WTC11 (cell line): ENCODE results near the gene CD59. TPM values are rescaled to one million over a fixed set of nuclear protein-coding genes. Genes with fewer than 3 reads are reported as not detected.

Experiments used
- ATAC-seq: fragments of 200-7000 bp; cut with Tn5 transposase; 2 replicates; pipeline ENCODE4 v1.10.0; 2021; ENCODE audit warnings: mild to moderate bottlenecking, moderate library complexity
- CTCF ChIA-PET: fragments of 300-600 bp; sonication (Branson Sonifier 250); formaldehyde crosslinking; loops from one replicate; lab custom pipeline; 2021; ENCODE audit warnings: antibody characterized with exemption; lab: Charles Lee
- POLR2A ChIA-PET: fragments of 350-600 bp; sonication (Branson Sonifier 250); formaldehyde crosslinking; loops from one replicate; lab custom pipeline; 2021; ENCODE audit warnings: antibody characterized with exemption; lab: Charles Lee
- DNase-seq: peaks from one replicate; pipeline ENCODE4 v3.0.0; 2021; ENCODE audit warnings: low spot score
- H3K27ac Mint-ChIP-seq: 2 replicates; pipeline ENCODE4 v1.8.0; 2021; ENCODE audit warnings: mixed read lengths
- H3K27me3 Mint-ChIP-seq: 2 replicates; pipeline ENCODE4 v1.8.0; 2021; ENCODE audit warnings: low read depth, mild to moderate bottlenecking, moderate library complexity, mixed read lengths
- H3K36me3 Mint-ChIP-seq: 2 replicates; pipeline ENCODE4 v1.8.0; 2021; ENCODE audit warnings: mixed read lengths
- H3K4me1 Mint-ChIP-seq: 2 replicates; pipeline ENCODE4 v1.8.0; 2022; ENCODE audit warnings: mixed read lengths
- H3K4me3 Mint-ChIP-seq: 2 replicates; pipeline ENCODE4 v1.8.0; 2021; ENCODE audit warnings: mild to moderate bottlenecking, moderate library complexity, mixed read lengths
- H3K9me3 Mint-ChIP-seq: 2 replicates; pipeline ENCODE4 v1.8.0; 2021; ENCODE audit warnings: mixed read lengths
- ATF3 ChIP-seq: sonication (generic); formaldehyde crosslinking; conservative IDR thresholded peaks from 2 replicates; pipeline ENCODE4 v1.8.1; 2022; ENCODE audit warnings: mild to moderate bottlenecking, missing genetic modification reagents
- E2F4 ChIP-seq: sonication (generic); formaldehyde crosslinking; IDR thresholded peaks from 2 replicates; pipeline ENCODE4 v1.8.1; 2022; ENCODE audit warnings: low read depth, mild to moderate bottlenecking, moderate library complexity, missing genetic modification reagents, borderline replicate concordance
- E2F5 ChIP-seq: sonication (generic); formaldehyde crosslinking; IDR thresholded peaks from 2 replicates; pipeline ENCODE4 v1.8.1; 2022; ENCODE audit warnings: mild to moderate bottlenecking, moderate library complexity, missing genetic modification reagents
- ESRRA ChIP-seq: sonication (generic); formaldehyde crosslinking; IDR thresholded peaks from 2 replicates; pipeline ENCODE4 v1.8.1; 2022; ENCODE audit warnings: mild to moderate bottlenecking, missing genetic modification reagents, borderline replicate concordance
- ETV6 ChIP-seq: sonication (generic); formaldehyde crosslinking; IDR thresholded peaks from 2 replicates; pipeline ENCODE4 v1.8.1; 2022; ENCODE audit warnings: mild to moderate bottlenecking, missing genetic modification reagents
- IRF2 ChIP-seq: sonication (generic); formaldehyde crosslinking; IDR thresholded peaks from 2 replicates; pipeline ENCODE4 v1.8.0; 2022; ENCODE audit warnings: low read depth, missing genetic modification reagents, borderline replicate concordance
- JUN ChIP-seq: sonication (generic); formaldehyde crosslinking; IDR thresholded peaks from 2 replicates; pipeline ENCODE4 v1.8.0; 2023; ENCODE audit warnings: mild to moderate bottlenecking, missing genetic modification reagents
- MYBL2 ChIP-seq: sonication (generic); formaldehyde crosslinking; IDR thresholded peaks from 2 replicates; pipeline ENCODE4 v1.8.1; 2023; ENCODE audit warnings: mild to moderate bottlenecking, moderate library complexity, missing genetic modification reagents
- NR1H2 ChIP-seq: sonication (generic); formaldehyde crosslinking; IDR thresholded peaks from 2 replicates; pipeline ENCODE4 v1.9.0; 2021; ENCODE audit warnings: mild to moderate bottlenecking, moderate library complexity, missing genetic modification reagents
- NR3C1 ChIP-seq: sonication (generic); formaldehyde crosslinking; conservative IDR thresholded peaks from 2 replicates; pipeline ENCODE4 v1.8.1; 2023; ENCODE audit warnings: low read depth, mild to moderate bottlenecking, missing genetic modification reagents
- PRRX2 ChIP-seq: fragments of 250-450 bp; sonication (Bioruptor Pico); IDR thresholded peaks from 2 replicates; pipeline ENCODE4 v1.8.0; 2021; ENCODE audit warnings: mild to moderate bottlenecking
- SOX15 ChIP-seq: fragments of 250-450 bp; sonication (Bioruptor Pico); IDR thresholded peaks from 2 replicates; pipeline ENCODE4 v1.9.0; 2021; ENCODE audit warnings: mild to moderate bottlenecking
- SP1 ChIP-seq: sonication (generic); formaldehyde crosslinking; conservative IDR thresholded peaks from 2 replicates; pipeline ENCODE4 v1.8.1; 2022; ENCODE audit warnings: missing genetic modification reagents
- STAT6 ChIP-seq: sonication (generic); formaldehyde crosslinking; conservative IDR thresholded peaks from 2 replicates; pipeline ENCODE4 v1.8.1; 2023; ENCODE audit warnings: mild to moderate bottlenecking, low read depth, missing genetic modification reagents, moderate library complexity
- TCF7 ChIP-seq: sonication (generic); formaldehyde crosslinking; IDR thresholded peaks from 2 replicates; pipeline ENCODE4 v1.8.0; 2022; ENCODE audit warnings: mild to moderate bottlenecking, low read depth, missing genetic modification reagents, moderate library complexity
- ZNF232 ChIP-seq: sonication (generic); formaldehyde crosslinking; IDR thresholded peaks from 2 replicates; pipeline ENCODE4 v1.8.0; 2022; ENCODE audit warnings: mild to moderate bottlenecking, missing genetic modification reagents
- ZNF423 ChIP-seq: fragments of 250-450 bp; sonication (Bioruptor Pico); IDR thresholded peaks from 2 replicates; pipeline ENCODE4 v2.1.2; 2022; ENCODE audit warnings: mild to moderate bottlenecking, moderate library complexity
- total RNA-seq: library from RNA; stranded (reverse); gene quantifications from 3 replicates; pipeline ENCODE4 v1.2.3, GENCODE V29; 2021
- TF ChIP-seq, protein P1 (sequence below): sonication (generic); formaldehyde crosslinking; IDR thresholded peaks from 2 replicates; pipeline ENCODE4 v1.8.1; 2022; ENCODE audit warnings: mild to moderate bottlenecking, missing genetic modification reagents, moderate library complexity, borderline replicate concordance
- TF ChIP-seq, protein P2 (sequence below): sonication (generic); formaldehyde crosslinking; IDR thresholded peaks from 2 replicates; pipeline ENCODE4 v1.8.1; 2023; ENCODE audit warnings: mild to moderate bottlenecking, missing genetic modification reagents, moderate library complexity
- TF ChIP-seq, protein P3 (sequence below): sonication (generic); formaldehyde crosslinking; IDR thresholded peaks from 2 replicates; pipeline ENCODE4 v1.8.0; 2023; ENCODE audit warnings: missing genetic modification reagents, mild to moderate bottlenecking, borderline replicate concordance

CD59 gene
- total RNA-seq, 1 experiment from 2014 or later, result 65.8 TPM

GRCh38 chr11:33657757-33658156 is 78.5 kb downstream of the CD59 start (continued):
- TF ChIP-seq STAT6 (CRISPR knock-in tag), result no peak
- no peak for TF ChIP-seq MYBL2 (CRISPR knock-in tag)
- TF ChIP-seq, protein P1, sequence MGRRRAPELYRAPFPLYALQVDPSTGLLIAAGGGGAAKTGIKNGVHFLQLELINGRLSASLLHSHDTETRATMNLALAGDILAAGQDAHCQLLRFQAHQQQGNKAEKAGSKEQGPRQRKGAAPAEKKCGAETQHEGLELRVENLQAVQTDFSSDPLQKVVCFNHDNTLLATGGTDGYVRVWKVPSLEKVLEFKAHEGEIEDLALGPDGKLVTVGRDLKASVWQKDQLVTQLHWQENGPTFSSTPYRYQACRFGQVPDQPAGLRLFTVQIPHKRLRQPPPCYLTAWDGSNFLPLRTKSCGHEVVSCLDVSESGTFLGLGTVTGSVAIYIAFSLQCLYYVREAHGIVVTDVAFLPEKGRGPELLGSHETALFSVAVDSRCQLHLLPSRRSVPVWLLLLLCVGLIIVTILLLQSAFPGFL (CRISPR knock-in tag), result no peak
- no peak for TF ChIP-seq IRF2
- TF ChIP-seq, protein P2, sequence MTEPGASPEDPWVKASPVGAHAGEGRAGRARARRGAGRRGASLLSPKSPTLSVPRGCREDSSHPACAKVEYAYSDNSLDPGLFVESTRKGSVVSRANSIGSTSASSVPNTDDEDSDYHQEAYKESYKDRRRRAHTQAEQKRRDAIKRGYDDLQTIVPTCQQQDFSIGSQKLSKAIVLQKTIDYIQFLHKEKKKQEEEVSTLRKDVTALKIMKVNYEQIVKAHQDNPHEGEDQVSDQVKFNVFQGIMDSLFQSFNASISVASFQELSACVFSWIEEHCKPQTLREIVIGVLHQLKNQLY (CRISPR knock-in tag), result no peak
- no peak for TF ChIP-seq TCF7 (CRISPR knock-in tag)
- TF ChIP-seq NR1H2 (CRISPR knock-in tag), result no peak
- TF ChIP-seq ETV6 (CRISPR knock-in tag), result no peak
- no peak for TF ChIP-seq ESRRA (CRISPR knock-in tag)
- no peak for TF ChIP-seq JUN (CRISPR knock-in tag)
- no peak for TF ChIP-seq E2F5
- TF ChIP-seq, all 79 proteins: peak for 0

DNA sequence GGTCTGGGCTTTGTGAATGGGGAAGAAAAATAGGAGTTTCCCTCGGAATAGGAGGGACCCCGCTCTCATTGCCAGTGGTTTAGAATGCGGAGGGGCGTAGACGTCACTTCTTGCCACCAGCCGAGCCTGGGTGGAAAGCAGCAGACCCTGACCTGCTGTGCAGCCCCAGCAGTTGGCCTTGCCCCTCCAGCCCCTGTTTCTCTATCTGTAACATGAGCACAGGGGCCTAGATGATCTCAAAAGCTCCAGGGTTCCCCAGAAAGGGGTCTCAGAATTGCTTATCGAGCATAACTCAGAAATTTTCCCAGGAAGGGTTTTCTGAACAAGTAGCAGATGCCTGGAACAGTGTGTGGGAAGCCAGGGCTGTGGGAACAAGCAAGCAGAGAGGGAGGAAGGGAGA is 79.5 kb downstream of the CD59 start:
- Mint-ChIP-seq H3K9me3 (peaks cover 5% of the 10 kb centered on the region; the same call in 1 of the 2 replicates), H3K27ac (no peak overlapping the region), H3K4me3 (no peak overlapping the region), H3K4me1 (peaks cover 10% of the 10 kb centered on the region), H3K36me3 (no peaks in the 10 kb centered on the region), H3K27me3 (no peaks in the 10 kb centered on the region)
- no peak for TF ChIP-seq NR3C1 (CRISPR knock-in tag)
- no peak for TF ChIP-seq ATF3 (CRISPR knock-in tag)
- TF ChIP-seq E2F5, result no peak
- no peak for TF ChIP-seq E2F4 (CRISPR knock-in tag)
- TF ChIP-seq SP1 (CRISPR knock-in tag), result no peak
- TF ChIP-seq, protein P3, sequence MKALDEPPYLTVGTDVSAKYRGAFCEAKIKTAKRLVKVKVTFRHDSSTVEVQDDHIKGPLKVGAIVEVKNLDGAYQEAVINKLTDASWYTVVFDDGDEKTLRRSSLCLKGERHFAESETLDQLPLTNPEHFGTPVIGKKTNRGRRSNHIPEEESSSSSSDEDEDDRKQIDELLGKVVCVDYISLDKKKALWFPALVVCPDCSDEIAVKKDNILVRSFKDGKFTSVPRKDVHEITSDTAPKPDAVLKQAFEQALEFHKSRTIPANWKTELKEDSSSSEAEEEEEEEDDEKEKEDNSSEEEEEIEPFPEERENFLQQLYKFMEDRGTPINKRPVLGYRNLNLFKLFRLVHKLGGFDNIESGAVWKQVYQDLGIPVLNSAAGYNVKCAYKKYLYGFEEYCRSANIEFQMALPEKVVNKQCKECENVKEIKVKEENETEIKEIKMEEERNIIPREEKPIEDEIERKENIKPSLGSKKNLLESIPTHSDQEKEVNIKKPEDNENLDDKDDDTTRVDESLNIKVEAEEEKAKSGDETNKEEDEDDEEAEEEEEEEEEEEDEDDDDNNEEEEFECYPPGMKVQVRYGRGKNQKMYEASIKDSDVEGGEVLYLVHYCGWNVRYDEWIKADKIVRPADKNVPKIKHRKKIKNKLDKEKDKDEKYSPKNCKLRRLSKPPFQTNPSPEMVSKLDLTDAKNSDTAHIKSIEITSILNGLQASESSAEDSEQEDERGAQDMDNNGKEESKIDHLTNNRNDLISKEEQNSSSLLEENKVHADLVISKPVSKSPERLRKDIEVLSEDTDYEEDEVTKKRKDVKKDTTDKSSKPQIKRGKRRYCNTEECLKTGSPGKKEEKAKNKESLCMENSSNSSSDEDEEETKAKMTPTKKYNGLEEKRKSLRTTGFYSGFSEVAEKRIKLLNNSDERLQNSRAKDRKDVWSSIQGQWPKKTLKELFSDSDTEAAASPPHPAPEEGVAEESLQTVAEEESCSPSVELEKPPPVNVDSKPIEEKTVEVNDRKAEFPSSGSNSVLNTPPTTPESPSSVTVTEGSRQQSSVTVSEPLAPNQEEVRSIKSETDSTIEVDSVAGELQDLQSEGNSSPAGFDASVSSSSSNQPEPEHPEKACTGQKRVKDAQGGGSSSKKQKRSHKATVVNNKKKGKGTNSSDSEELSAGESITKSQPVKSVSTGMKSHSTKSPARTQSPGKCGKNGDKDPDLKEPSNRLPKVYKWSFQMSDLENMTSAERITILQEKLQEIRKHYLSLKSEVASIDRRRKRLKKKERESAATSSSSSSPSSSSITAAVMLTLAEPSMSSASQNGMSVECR (CRISPR knock-in tag), result no peak
- TF ChIP-seq, protein P1 (CRISPR knock-in tag), result no peak
- TF ChIP-seq ZNF232, result no peak
- no peak for TF ChIP-seq PRRX2 (CRISPR knock-in tag)
- no peak for TF ChIP-seq ETV6 (CRISPR knock-in tag)
- TF ChIP-seq, protein P2 (CRISPR knock-in tag), result no peak
- TF ChIP-seq ZNF423 (CRISPR knock-in tag), result no peak
- TF ChIP-seq SOX15, result no peak
- ATAC-seq, result no peak
- DNase-seq, result no peak
- ChIA-PET POLR2A (no interaction called here), CTCF (no interaction called here)
